ENCODE data around the gene GALNT6.

Gene GALNT6

DNA sequence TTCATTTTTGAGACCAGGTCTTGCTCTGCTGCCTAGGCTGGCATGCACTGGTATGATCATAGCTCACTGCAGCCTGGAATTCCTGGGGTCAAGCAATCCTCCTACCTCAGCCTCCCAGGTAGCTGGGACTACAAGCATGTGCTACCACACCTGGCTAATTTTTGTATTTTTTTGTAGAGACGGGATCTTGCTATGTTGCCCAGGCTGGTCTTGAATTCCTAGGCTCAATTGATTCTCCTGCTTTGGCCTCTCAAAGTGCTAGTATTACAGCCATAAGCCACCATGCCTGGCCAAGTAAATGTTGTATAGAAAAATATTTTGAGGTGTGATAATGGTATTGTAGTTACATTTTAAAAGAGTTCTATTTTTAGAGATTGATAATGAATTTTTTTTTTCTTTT is 79.8 kb downstream of the GALNT6 start:
- TF ChIP-seq, protein P1, sequence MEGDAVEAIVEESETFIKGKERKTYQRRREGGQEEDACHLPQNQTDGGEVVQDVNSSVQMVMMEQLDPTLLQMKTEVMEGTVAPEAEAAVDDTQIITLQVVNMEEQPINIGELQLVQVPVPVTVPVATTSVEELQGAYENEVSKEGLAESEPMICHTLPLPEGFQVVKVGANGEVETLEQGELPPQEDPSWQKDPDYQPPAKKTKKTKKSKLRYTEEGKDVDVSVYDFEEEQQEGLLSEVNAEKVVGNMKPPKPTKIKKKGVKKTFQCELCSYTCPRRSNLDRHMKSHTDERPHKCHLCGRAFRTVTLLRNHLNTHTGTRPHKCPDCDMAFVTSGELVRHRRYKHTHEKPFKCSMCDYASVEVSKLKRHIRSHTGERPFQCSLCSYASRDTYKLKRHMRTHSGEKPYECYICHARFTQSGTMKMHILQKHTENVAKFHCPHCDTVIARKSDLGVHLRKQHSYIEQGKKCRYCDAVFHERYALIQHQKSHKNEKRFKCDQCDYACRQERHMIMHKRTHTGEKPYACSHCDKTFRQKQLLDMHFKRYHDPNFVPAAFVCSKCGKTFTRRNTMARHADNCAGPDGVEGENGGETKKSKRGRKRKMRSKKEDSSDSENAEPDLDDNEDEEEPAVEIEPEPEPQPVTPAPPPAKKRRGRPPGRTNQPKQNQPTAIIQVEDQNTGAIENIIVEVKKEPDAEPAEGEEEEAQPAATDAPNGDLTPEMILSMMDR (IDR thresholded peaks at IDR 0.05; ENCODE audit: extremely low read depth, missing control alignments) = no peak
- no peak for DNase-seq (ENCODE audit: low spot score)

DNA sequence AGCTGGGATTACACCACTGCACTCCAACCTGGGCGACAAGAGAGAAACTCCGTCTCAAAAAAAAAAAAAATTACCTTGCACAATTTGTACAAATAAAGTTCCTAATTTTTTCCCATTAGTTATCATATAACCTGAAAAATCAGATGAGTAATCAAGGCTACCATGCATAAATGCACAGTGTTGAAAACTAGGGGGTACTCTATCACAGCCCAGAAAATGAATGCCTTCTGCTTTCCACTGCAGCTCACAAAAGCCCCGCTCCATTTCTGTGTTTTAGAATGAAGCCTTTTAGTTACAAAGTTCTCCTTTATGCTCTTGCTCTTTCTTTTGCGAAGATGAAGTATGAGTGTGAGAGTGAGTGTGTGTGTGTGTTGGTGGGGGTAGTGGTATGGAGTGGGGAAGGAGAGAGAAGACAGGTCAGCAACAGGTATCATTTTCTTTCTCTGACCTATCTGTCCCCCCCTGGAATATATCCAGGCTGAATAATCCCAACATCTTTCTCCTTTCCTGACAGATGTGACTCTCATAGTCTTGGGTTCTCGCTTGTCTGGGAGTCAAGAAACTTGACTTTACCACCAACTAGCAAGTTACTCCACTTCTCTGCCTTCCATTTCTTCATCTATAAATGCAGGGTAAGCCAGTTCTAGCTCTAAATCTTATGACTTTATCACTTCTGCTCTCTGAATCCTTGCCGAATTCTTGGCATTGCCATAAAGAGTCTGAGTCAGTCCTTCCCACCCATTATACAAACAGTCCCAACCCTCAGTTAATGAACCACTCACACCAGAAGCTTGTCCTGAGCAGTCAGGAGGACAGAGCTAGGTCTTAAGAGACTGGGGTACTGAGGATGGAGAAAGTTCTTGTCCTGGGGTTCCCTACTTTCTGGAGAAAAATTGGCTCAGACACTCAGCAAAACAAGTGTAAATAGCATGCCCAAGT is 83.3 kb downstream of the GALNT6 start:
- no peak for DNase-seq (ENCODE audit: low spot score)
- TF ChIP-seq, protein P1 (IDR thresholded peaks at IDR 0.05; ENCODE audit: extremely low read depth, missing control alignments) = no peak

DNA sequence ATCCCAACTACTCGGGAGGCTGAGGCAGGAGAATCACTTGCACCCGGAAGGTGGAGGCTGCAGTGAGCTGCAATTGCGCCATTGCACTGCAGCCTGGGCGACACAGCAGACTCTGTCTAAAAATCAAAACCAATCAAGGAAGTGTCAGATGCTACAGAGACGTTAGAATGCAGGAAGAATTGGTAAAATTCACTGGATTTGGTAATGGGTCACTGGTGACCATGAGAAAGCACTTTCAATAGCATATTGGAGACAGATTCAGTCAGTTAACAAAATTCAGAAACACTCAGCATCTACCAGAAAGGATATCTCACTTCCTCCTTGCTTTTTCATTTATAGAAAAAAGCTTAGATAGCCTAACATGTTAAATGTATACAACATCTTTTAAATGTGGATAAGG is 84.7 kb downstream of the GALNT6 start:
- no peak for DNase-seq (ENCODE audit: low spot score)
- TF ChIP-seq, protein P1 (IDR thresholded peaks at IDR 0.05; ENCODE audit: extremely low read depth, missing control alignments) = no peak
